Body of pancreas (tissue), 4 donors: Measurements from ENCODE around the gene RHBDF2. TPM values are rescaled to one million over a fixed set of nuclear protein-coding genes. Genes with fewer than 3 reads are reported as not detected.

ENCODE experiments used
- ATAC-seq: fragments of 150-250 bp; one replicate; pipeline ENCODE4 v1.9.1; 2016
- DNase-seq, 4 donors: peaks; one replicate each; pipeline ENCODE4 v3.0.0-alpha.2; 2019
- H3K27ac ChIP-seq, 4 donors: fragments of 200-600 bp; sonication (generic); 1 replicate in 3 of 4; 2 replicates in 1 of 4; pipeline versions ENCODE4 v1.5.1 to v1.6.1; 2016 to 2019; ENCODE audit warnings: mild to moderate bottlenecking in 1 of 4, mixed read lengths in 1 of 4, moderate library complexity in 1 of 4
- H3K27me3 ChIP-seq, 2 donors: fragments of 200-600 bp; sonication (generic); one replicate each; pipeline ENCODE4 v1.6.0; 2016; ENCODE audit warnings: mild to moderate bottlenecking in 1 of 2
- H3K36me3 ChIP-seq, 2 donors: fragments of 200-600 bp; sonication (generic); replicated peaks in 1 of 2; 2 replicates each; pipeline ENCODE4 v1.5.1; 2016; ENCODE audit warnings: low read depth in 2 of 2; ENCODE audit not compliant: insufficient read depth in 1 of 2
- H3K4me1 ChIP-seq: fragments of 200-600 bp; sonication (generic); one replicate; pipeline ENCODE4 v1.6.0; 2016
- H3K4me3 ChIP-seq, 2 donors: fragments of 200-600 bp; sonication (generic); 1 replicate in 1 of 2; 2 replicates in 1 of 2; pipeline ENCODE4 v1.5.1; 2016 to 2019
- H3K9me3 ChIP-seq, 3 donors: fragments of 200-600 bp; sonication (generic); 1 replicate in 2 of 3; 2 replicates in 1 of 3; pipeline ENCODE4 v1.5.1; 2016
- POLR2A ChIP-seq, 3 donors: fragments of 450-650 bp; IDR thresholded peaks; one replicate each; pipeline ENCODE4 v1.6.1; 2016; ENCODE audit warnings: antibody characterized with exemption in 3 of 3, mild to moderate bottlenecking in 2 of 3
- WGBS, 2 donors: methylation state at CpG; one replicate each; pipeline ENCODE4 v1.1.5; 2017; 5-methylcytosine and 5-hydroxymethylcytosine counted together
- intact Hi-C: fragments of 100-400 bp; cut with DNase I; formaldehyde crosslinking; loops from one replicate; pipeline ENCODE4 v1.15.1; 2023
- total RNA-seq, 2 donors: library from RNA; depleted of rRNA; stranded (reverse); fragments of >200 nt; gene quantifications; one replicate each; pipeline ENCODE4 v1.1.0, GENCODE V29; 2016
- TF ChIP-seq, protein P1 (sequence below), 7 experiments: fragments of 450-650 bp in 4 of 7; fragments of 200-600 bp in 3 of 7; sonication (generic) in 3 of 7; IDR thresholded peaks; one replicate each; pipeline ENCODE4 v1.5.1; 2016 to 2019; ENCODE audit warnings: antibody characterized with exemption in 7 of 7

The RHBDF2 gene
- total RNA-seq, 2 donors from 2014 or later = 23.1 to 48.1 TPM

DNA sequence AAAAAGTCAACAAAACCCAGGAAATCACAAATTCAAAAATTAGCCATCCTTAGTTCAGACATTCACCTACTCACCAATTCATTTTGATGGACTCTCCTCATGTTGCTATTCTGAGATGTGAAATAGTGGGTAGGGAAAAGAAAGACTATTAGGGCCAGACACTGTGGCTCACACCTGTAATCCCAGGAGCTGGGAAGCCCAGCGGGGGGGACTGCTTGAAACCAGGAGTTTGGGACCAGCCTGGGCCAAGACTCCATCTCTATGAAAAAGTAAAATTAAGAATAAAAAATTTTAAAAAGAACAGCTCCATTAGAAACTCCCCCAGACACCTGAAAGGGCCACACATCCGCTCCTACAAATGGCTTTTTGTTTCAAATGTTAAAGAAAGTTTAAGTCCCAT, 69.7 kb downstream of the RHBDF2 start:
- no peak for DNase-seq
- ATAC-seq = no peak
- no peak overlapping the region for H3K4me3 ChIP-seq
- H3K27ac ChIP-seq = no peak overlapping the region
- no peaks in the 10 kb centered on the region for H3K27me3 ChIP-seq
- intact Hi-C loops = no loop called here
- 88 to 94% methylated on average over 2 of the region's 2 CpGs for WGBS, 2 donors
- H3K9me3 ChIP-seq = no peaks in the 10 kb centered on the region
- TF ChIP-seq POLR2A (IDR thresholded peaks at IDR 0.05) = no peak
- TF ChIP-seq, protein P1, sequence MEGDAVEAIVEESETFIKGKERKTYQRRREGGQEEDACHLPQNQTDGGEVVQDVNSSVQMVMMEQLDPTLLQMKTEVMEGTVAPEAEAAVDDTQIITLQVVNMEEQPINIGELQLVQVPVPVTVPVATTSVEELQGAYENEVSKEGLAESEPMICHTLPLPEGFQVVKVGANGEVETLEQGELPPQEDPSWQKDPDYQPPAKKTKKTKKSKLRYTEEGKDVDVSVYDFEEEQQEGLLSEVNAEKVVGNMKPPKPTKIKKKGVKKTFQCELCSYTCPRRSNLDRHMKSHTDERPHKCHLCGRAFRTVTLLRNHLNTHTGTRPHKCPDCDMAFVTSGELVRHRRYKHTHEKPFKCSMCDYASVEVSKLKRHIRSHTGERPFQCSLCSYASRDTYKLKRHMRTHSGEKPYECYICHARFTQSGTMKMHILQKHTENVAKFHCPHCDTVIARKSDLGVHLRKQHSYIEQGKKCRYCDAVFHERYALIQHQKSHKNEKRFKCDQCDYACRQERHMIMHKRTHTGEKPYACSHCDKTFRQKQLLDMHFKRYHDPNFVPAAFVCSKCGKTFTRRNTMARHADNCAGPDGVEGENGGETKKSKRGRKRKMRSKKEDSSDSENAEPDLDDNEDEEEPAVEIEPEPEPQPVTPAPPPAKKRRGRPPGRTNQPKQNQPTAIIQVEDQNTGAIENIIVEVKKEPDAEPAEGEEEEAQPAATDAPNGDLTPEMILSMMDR (IDR thresholded peaks at IDR 0.05) = no peak
- H3K4me1 ChIP-seq = peaks cover 8% of the 10 kb centered on the region
- no peaks in the 10 kb centered on the region for H3K36me3 ChIP-seq

DNA sequence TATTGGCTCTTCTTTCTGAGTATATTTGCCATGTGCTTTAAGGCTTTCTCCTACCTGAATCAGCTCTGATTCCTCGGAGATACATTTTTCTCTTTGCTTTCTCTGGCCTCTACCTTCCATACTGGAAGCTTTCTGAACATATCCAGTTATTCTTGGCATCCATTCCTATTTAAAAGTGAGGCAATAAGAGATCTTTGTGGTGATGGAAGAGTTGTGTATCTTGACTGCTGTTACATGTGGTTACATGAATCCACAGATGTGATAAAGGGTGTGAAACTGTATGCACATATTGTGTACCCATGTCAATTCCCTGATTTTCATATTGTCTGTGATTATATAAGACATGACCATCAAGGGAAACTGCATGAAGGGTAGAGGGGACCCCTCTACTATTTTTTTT, 72.7 kb downstream of the RHBDF2 start:
- Histone ChIP-seq H3K9me3 (no peaks in the 10 kb centered on the region), H3K4me3 (no peak overlapping the region), H3K27ac (no peak overlapping the region), H3K36me3 (no peaks in the 10 kb centered on the region), H3K4me1 (peaks cover 4% of the 10 kb centered on the region), H3K27me3 (no peaks in the 10 kb centered on the region)
- intact Hi-C loops = no loop called here
- 96 to 100% methylated on average over 1 of the region's 1 CpG for WGBS, 2 donors
- DNase-seq (no peak), ATAC-seq (no peak)
- no peak for TF ChIP-seq POLR2A (IDR thresholded peaks at IDR 0.05)
- TF ChIP-seq, protein P1 (IDR thresholded peaks at IDR 0.05) = no peak

- ATAC-seq (no peak), DNase-seq (peak in 1 of 4 donors; percentile 29)
- intact Hi-C loops = no loop called here
- Histone ChIP-seq H3K9me3 (no peaks in the 10 kb centered on the region), H3K27me3 (no peaks in the 10 kb centered on the region), H3K27ac (peak overlapping the region in 1 of 4 donors; percentile 21), H3K4me3 (no peak overlapping the region), H3K4me1 (peaks cover 4% of the 10 kb centered on the region), H3K36me3 (no peaks in the 10 kb centered on the region)
- TF ChIP-seq, protein P1 (IDR thresholded peaks at IDR 0.05) = no peak
- no peak for TF ChIP-seq POLR2A (IDR thresholded peaks at IDR 0.05)
- 76 to 82% methylated on average over 8 of the region's 8 CpGs for WGBS, 2 donors
Measured at GRCh38 chr17:76427501-76428231, 73.6 kb downstream of the RHBDF2 start.

GRCh38 chr17:76426853-76427252, 74.4 kb downstream of the RHBDF2 start:
- Histone ChIP-seq H3K36me3 (no peaks in the 10 kb centered on the region), H3K27me3 (no peaks in the 10 kb centered on the region), H3K4me1 (peaks cover 4% of the 10 kb centered on the region), H3K9me3 (no peaks in the 10 kb centered on the region), H3K4me3 (no peak overlapping the region), H3K27ac (peak overlapping the region in 1 of 4 donors; percentile 21)
- DNase-seq = no peak
- ATAC-seq = no peak
- TF ChIP-seq POLR2A (IDR thresholded peaks at IDR 0.05) = no peak
- TF ChIP-seq, protein P1 (IDR thresholded peaks at IDR 0.05) = no peak
- intact Hi-C loops = no loop called here
- WGBS, 2 donors = 85 to 88% methylated on average over 3 of the region's 3 CpGs

GRCh38 chr17:76422860-76423259, 78.4 kb downstream of the RHBDF2 start:
- no peaks in the 10 kb centered on the region for H3K36me3 ChIP-seq
- H3K27me3 ChIP-seq = no peaks in the 10 kb centered on the region
- DNase-seq = no peak
- H3K27ac ChIP-seq = no peak overlapping the region
- H3K9me3 ChIP-seq = no peaks in the 10 kb centered on the region
- intact Hi-C loops = no loop called here
- no peak for ATAC-seq
- H3K4me3 ChIP-seq = no peak overlapping the region
- TF ChIP-seq, protein P1 (IDR thresholded peaks at IDR 0.05) = no peak
- no peak for TF ChIP-seq POLR2A (IDR thresholded peaks at IDR 0.05)
- peaks cover 21% of the 10 kb centered on the region for H3K4me1 ChIP-seq
- 88 to 91% methylated on average over 6 of the region's 6 CpGs for WGBS, 2 donors
